Measurements from ENCODE around the gene MAGEA11.
"Not testable (repeated sequence)": the region's sequence is repeated elsewhere in the genome, so short reads cannot be mapped to it uniquely, and the experiment has no call there.

The MAGEA11 gene

GRCh38 chrX:149718757-149719156 lies 6.9 kb downstream of the MAGEA11 start:
- no peak for DNase-seq (ENCODE audit: low spot score)

GRCh38 chrX:149720021-149720689 lies 8.3 kb downstream of the MAGEA11 start:
- no peak for DNase-seq (ENCODE audit: low spot score)

- not testable (repeated sequence) for DNase-seq (ENCODE audit: low spot score)
Measured at GRCh38 chrX:149721241-149721640, 9.4 kb downstream of the MAGEA11 start.

- no peak for DNase-seq (ENCODE audit: low spot score)
Measured at GRCh38 chrX:149721778-149722177, 9.9 kb downstream of the MAGEA11 start.

- not testable (repeated sequence) for DNase-seq (ENCODE audit: low spot score)
Measured at GRCh38 chrX:149723583-149724118, 11.8 kb downstream of the MAGEA11 start.

GRCh38 chrX:149727308-149727707 lies 15.4 kb downstream of the MAGEA11 start:
- not testable (repeated sequence) for DNase-seq (ENCODE audit: low spot score)

- DNase-seq (ENCODE audit: low spot score), result not testable (repeated sequence)
Measured at GRCh38 chrX:149742269-149742668, 30.4 kb downstream of the MAGEA11 start.

- DNase-seq (ENCODE audit: low spot score), result not testable (repeated sequence)
Measured at GRCh38 chrX:149746390-149747007, 34.6 kb downstream of the MAGEA11 start.

- no peak for DNase-seq (ENCODE audit: low spot score)
Measured at GRCh38 chrX:149757206-149758067, 45.6 kb downstream of the MAGEA11 start.

- no peak for DNase-seq (ENCODE audit: low spot score)
Measured at GRCh38 chrX:149758068-149758714, 46.3 kb downstream of the MAGEA11 start.

- DNase-seq (ENCODE audit: low spot score), result not testable (repeated sequence)
Measured at GRCh38 chrX:149758715-149759078, 46.8 kb downstream of the MAGEA11 start.

GRCh38 chrX:149759824-149760223 lies 48.0 kb downstream of the MAGEA11 start:
- DNase-seq (ENCODE audit: low spot score), result no peak

GRCh38 chrX:149760965-149761364 lies 49.1 kb downstream of the MAGEA11 start:
- DNase-seq (ENCODE audit: low spot score), result no peak

GRCh38 chrX:149761858-149762674 lies 50.2 kb downstream of the MAGEA11 start:
- DNase-seq (ENCODE audit: low spot score), result not testable (repeated sequence)

GRCh38 chrX:149762696-149763614 lies 51.1 kb downstream of the MAGEA11 start:
- no peak for DNase-seq (ENCODE audit: low spot score)
